Measurements from ENCODE around the gene LHFPL3. TPM values are rescaled to one million over a fixed set of nuclear protein-coding genes. Genes with fewer than 3 reads are reported as not detected.

The LHFPL3 gene
- total and polyA plus RNA-seq, 2 of the 13 experiments (the other 11 are each of a cell fraction or from before 2014, with no cell fraction given), result not detected

DNA sequence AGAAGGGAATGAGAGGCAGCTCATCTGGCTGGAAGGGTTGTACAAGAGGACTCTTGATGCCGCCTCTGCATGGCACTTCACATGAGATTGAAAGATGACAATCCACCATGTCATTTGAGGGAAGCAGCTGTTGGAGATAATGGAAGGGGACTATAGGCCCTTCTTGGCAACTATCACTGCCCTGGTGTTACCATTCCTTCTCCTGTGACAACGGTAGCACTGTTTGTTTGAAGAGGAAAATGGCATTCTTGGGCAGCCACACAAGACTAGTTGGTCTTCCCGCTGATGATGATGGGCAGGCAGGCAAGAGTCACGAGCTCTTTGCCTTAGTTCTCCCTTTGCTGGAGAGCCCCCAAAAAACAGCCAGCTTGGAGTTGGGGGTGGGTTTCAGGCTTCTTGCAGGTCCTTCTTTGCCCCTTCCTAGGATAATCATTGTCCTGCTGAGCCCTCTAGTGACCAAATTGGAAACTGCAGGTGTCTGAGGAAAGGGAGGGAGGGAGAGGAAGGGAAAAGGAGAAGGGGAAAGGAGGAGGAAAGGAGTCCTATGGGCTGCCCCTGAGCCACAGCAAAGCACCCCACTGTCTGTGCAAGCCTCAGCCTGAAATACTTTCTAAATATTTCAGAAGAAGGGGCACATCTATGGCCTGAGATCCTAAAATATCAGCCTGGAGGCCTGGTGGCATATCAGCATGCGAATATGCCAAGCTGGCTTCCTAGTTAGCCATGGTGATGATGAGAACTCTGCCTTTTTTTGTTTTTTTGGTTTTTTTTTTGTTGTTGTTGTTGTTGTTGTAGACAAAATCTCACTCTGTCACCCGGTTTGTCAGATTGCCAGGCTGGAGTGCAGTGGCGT lies 520.0 kb downstream of the LHFPL3 start (continued):
- TF ChIP-seq, protein P1, sequence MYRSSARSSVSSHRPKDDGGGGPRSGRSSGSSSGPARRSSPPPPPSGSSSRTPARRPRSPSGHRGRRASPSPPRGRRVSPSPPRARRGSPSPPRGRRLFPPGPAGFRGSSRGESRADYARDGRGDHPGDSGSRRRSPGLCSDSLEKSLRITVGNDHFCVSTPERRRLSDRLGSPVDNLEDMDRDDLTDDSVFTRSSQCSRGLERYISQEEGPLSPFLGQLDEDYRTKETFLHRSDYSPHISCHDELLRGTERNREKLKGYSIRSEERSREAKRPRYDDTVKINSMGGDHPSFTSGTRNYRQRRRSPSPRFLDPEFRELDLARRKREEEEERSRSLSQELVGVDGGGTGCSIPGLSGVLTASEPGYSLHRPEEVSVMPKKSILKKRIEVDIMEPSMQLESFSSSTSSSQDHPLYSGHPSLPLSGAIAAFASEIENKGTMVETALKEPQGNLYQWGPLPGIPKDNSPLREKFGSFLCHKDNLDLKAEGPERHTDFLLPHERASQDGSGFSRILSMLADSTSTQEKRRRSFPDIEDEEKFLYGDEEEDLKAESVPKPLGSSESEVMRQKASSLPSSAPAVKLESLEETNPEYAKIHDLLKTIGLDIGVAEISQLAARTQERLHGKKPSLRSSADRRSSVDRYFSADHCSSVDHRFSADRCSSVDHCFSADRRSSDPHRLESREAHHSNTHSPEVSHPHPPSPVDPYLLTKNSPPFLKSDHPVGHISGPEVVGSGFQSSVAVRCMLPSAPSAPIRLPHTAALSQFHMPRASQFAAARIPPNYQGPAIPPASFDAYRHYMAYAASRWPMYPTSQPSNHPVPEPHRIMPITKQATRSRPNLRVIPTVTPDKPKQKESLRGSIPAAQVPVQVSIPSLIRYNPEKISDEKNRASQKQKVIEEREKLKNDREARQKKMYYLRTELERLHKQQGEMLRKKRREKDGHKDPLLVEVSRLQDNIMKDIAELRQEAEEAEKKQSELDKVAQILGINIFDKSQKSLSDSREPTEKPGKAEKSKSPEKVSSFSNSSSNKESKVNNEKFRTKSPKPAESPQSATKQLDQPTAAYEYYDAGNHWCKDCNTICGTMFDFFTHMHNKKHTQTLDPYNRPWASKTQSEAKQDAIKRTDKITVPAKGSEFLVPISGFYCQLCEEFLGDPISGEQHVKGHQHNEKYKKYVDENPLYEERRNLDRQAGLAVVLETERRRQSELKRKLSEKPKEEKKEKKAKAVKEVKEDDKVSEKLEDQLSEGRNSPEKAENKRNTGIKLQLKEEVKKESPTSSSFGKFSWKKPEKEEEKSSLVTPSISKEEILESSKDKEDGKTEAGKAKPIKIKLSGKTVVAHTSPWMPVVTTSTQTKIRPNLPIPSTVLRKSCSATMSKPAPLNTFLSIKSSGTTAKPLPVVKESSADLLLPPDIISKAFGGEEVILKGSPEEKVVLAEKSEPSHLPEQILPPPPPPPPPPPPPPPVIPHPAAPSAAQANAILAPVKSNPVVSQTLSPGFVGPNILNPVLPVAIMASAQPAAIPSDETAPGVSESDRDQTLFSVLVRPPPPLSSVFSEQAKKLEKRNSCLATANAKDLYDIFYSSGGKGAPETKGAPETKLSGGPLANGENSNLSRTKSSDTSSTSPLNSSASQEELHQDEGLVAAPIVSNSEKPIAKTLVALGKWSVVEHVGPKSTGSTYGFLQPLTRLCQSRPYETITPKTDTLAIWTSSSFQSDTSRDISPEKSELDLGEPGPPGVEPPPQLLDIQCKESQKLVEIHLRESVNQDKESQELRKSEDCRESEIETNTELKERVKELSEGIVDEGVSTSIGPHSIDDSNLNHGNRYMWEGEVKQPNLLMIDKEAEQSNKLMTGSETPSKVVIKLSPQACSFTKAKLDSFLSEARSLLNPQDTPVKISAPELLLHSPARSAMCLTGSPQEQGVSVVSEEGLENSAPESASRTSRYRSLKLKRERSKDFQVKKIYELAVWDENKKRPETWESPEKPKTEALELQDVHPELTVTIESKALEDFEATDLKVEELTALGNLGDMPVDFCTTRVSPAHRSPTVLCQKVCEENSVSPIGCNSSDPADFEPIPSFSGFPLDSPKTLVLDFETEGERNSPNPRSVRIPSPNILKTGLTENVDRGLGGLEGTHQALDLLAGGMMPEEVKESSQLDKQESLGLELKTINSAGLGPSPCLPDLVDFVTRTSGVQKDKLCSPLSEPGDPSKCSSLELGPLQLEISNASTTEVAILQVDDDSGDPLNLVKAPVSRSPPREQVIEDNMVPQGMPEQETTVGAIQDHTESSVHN (CRISPR knock-in tag; IDR thresholded peaks at IDR 0.05), result no peak

DNA sequence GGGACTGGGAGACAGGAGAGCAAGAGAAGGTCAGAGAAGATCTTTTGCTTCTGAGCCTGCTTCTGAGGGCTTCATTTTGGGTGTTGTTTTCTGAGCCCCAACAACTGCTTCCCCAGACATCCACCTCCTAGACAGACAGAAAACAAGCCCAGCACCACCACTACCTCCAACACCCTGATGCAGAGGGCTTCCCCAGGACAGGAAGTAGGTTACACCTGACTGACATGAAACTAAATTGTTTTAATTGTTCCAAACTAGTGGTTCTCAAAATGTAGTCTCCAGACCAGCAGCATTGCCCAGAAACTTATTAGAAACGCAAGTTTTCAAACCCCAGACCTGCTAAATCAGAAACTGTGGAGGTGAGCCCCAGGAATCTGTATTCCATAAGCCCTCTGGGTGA lies 522.0 kb downstream of the LHFPL3 start:
- BruUV-seq (replicated peaks), result no TSS peak
- ATAC-seq, result no peak
- Histone ChIP-seq H3K4me3 (replicated peaks in 1 of 3; ENCODE audit: insufficient read depth in 1 of 3, low read depth in 2 of 3, low read length in 3 of 3) (no peak overlapping the region), H3K27me3 (ENCODE audit: control insufficient read depth in 1 of 2, insufficient read depth in 2 of 2, low read length in 2 of 2) (peaks cover 0 to 16% of the 10 kb centered on the region in 2 experiments; a peak in 1 of 5 replicates), H3K27ac (ENCODE audit: extremely low read length, insufficient read depth, low read length) (no peak overlapping the region), H2AFZ (ENCODE audit: low read length) (no peak overlapping the region), H3K79me2 (ENCODE audit: insufficient read depth, low read length) (no peaks in the 10 kb centered on the region), H3K4me2 (ENCODE audit: low read depth, low read length) (no peak overlapping the region), H3K9ac (ENCODE audit: insufficient read depth, low read depth, low read length) (no peak overlapping the region), H3K9me3 (ENCODE audit: low read length) (no peaks in the 10 kb centered on the region), H3K4me1 (ENCODE audit: insufficient read depth, low read length) (no peaks in the 10 kb centered on the region), H3K36me3 (replicated peaks in 1 of 2; ENCODE audit: control insufficient read depth in 1 of 2, insufficient read depth in 2 of 2, low read length in 2 of 2) (no peaks in the 10 kb centered on the region), H4K20me1 (ENCODE audit: insufficient read depth, low read length) (no peaks in the 10 kb centered on the region)
- no peak for FAIRE-seq
- ChIA-PET POLR2A (no interaction called here), CTCF (ENCODE audit: low intra/inter-chr PET ratio, low total read pairs) (no interaction called here)
- intact Hi-C loops (cut with micrococcal nuclease; ENCODE audit: unreplicated experiment), result loop anchor here (2.0 kb wide), 1 partner anchor 620 kb away; no protein-coding TSS in a partner anchor
- WGBS (ENCODE audit: low lambda C conversion rate), result 0% methylated on average over 1 of the region's 1 CpG
- TF ChIP-seq KDM5B (CRISPR knock-in tag; IDR thresholded peaks at IDR 0.05; ENCODE audit: borderline replicate concordance), result no peak
- no peak for TF ChIP-seq ZNF724P (CRISPR knock-in tag; IDR thresholded peaks at IDR 0.05; ENCODE audit: borderline replicate concordance)
- no peak for TF ChIP-seq ZNF563 (CRISPR knock-in tag; IDR thresholded peaks at IDR 0.05)
- TF ChIP-seq POGZ (CRISPR knock-in tag; IDR thresholded peaks at IDR 0.05), result no peak
- TF ChIP-seq, protein P2, sequence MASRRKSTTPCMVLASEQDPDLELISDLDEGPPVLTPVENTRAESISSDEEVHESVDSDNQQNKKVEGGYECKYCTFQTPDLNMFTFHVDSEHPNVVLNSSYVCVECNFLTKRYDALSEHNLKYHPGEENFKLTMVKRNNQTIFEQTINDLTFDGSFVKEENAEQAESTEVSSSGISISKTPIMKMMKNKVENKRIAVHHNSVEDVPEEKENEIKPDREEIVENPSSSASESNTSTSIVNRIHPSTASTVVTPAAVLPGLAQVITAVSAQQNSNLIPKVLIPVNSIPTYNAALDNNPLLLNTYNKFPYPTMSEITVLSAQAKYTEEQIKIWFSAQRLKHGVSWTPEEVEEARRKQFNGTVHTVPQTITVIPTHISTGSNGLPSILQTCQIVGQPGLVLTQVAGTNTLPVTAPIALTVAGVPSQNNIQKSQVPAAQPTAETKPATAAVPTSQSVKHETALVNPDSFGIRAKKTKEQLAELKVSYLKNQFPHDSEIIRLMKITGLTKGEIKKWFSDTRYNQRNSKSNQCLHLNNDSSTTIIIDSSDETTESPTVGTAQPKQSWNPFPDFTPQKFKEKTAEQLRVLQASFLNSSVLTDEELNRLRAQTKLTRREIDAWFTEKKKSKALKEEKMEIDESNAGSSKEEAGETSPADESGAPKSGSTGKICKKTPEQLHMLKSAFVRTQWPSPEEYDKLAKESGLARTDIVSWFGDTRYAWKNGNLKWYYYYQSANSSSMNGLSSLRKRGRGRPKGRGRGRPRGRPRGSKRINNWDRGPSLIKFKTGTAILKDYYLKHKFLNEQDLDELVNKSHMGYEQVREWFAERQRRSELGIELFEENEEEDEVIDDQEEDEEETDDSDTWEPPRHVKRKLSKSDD (CRISPR knock-in tag; IDR thresholded peaks at IDR 0.05; ENCODE audit: low read depth), result no peak
- in situ Hi-C loops (cut with HindIII; ENCODE audit: extremely low pct_ligation_motif_present, low pct_unique_long_range_greater_than_20kb), result no loop called here
- DNase-seq (ENCODE audit: low spot score), result no peak
